Lower lobe of right lung (tissue), 2 donors: ENCODE measurements around the gene NT5M. TPM values are rescaled to one million over a fixed set of nuclear protein-coding genes. Genes with fewer than 3 reads are reported as not detected.
A peak's percentile ranks its signal among the peaks of the same experiment; 100 is the strongest.

Experiments used
- ATAC-seq, 2 donors: fragments of 200-7000 bp; cut with Tn5 transposase; one replicate each; pipeline ENCODE4 v1.9.1; 2020 to 2022; ENCODE audit warnings: mild to moderate bottlenecking in 2 of 2, moderate library complexity in 2 of 2
- DNase-seq: peaks from one replicate; pipeline ENCODE4 v3.0.0-alpha.2; 2020
- H3K27ac ChIP-seq: fragments of 200-600 bp; one replicate; pipeline ENCODE4 v1.8.0; 2022
- H3K27me3 ChIP-seq: fragments of 200-600 bp; one replicate; pipeline ENCODE4 v1.8.0; 2022; ENCODE audit warnings: low read depth
- H3K36me3 ChIP-seq: fragments of 200-600 bp; one replicate; pipeline ENCODE4 v1.8.0; 2022; ENCODE audit warnings: mild to moderate bottlenecking
- H3K4me1 ChIP-seq: fragments of 200-600 bp; one replicate; pipeline ENCODE4 v1.8.0; 2022
- H3K4me3 ChIP-seq: fragments of 200-600 bp; one replicate; pipeline ENCODE4 v1.8.0; 2022; ENCODE audit warnings: mild to moderate bottlenecking
- H3K9me3 ChIP-seq: fragments of 200-600 bp; one replicate; pipeline ENCODE4 v1.8.0; 2022
- intact Hi-C: fragments of 100-400 bp; cut with DNase I; formaldehyde crosslinking; loops from one replicate; pipeline ENCODE4 v1.11.0; 2022
- total RNA-seq: library from RNA; stranded (reverse); fragmentation: NEBNext Ultra II Directional; extraction: Animal tissue kit (Norgen Biotek cat#: 25700); gene quantifications from one replicate; pipeline ENCODE4 v1.2.1, GENCODE V29; 2021
- TF ChIP-seq, protein P1 (sequence below): fragments of 200-600 bp; IDR thresholded peaks from one replicate; pipeline ENCODE4 v1.8.0; 2022; ENCODE audit warnings: antibody characterized with exemption, mild to moderate bottlenecking
- donor health status: DM: no; HTN: yes; CAD: no; lungs with severe emphysema.

NT5M gene
- total RNA-seq, 1 donor from 2014 or later: 1.1 TPM

- DNase-seq: no peak
- intact Hi-C loops: no loop called here
Observed at GRCh38 chr17:17305281-17305801, 2.2 kb downstream of the NT5M start.

DNA sequence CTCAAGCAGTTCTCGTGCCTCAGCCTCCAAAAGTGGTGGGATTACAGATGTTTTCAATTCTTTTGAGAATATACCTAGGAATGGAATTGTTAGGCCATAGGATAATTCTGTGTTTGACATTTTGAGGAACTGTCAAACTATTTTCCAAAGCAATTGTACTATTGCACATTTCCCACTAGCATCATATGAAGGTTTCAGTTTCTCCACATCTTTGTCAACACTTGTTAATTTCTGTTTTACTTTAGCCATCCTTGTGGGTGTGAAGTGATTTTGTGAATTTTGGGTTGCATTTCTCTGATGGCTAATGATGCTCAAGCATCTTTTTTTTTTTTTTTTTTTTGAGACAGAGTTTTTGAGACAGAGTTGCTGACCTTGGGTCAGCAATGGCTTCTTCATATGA is 6.2 kb downstream of the NT5M start:
- Histone ChIP-seq H3K9me3 (no peaks in the 10 kb centered on the region), H3K36me3 (no peaks in the 10 kb centered on the region), H3K4me3 (no peak overlapping the region), H3K4me1 (peaks cover 8% of the 10 kb centered on the region), H3K27ac (no peak overlapping the region), H3K27me3 (no peaks in the 10 kb centered on the region)
- DNase-seq: no peak
- ATAC-seq: no peak
- TF ChIP-seq, protein P1, sequence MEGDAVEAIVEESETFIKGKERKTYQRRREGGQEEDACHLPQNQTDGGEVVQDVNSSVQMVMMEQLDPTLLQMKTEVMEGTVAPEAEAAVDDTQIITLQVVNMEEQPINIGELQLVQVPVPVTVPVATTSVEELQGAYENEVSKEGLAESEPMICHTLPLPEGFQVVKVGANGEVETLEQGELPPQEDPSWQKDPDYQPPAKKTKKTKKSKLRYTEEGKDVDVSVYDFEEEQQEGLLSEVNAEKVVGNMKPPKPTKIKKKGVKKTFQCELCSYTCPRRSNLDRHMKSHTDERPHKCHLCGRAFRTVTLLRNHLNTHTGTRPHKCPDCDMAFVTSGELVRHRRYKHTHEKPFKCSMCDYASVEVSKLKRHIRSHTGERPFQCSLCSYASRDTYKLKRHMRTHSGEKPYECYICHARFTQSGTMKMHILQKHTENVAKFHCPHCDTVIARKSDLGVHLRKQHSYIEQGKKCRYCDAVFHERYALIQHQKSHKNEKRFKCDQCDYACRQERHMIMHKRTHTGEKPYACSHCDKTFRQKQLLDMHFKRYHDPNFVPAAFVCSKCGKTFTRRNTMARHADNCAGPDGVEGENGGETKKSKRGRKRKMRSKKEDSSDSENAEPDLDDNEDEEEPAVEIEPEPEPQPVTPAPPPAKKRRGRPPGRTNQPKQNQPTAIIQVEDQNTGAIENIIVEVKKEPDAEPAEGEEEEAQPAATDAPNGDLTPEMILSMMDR: no peak
- intact Hi-C loops: no loop called here

More at GRCh38 chr17:17305281-17305801, 2.2 kb downstream of the NT5M start:
- Histone ChIP-seq H3K4me3 (no peak overlapping the region), H3K27ac (no peak overlapping the region), H3K27me3 (no peaks in the 10 kb centered on the region), H3K4me1 (peaks cover 32% of the 10 kb centered on the region), H3K9me3 (no peaks in the 10 kb centered on the region), H3K36me3 (no peaks in the 10 kb centered on the region)
- TF ChIP-seq, protein P1: no peak
- peak; percentile 28 to 62 for ATAC-seq

DNA sequence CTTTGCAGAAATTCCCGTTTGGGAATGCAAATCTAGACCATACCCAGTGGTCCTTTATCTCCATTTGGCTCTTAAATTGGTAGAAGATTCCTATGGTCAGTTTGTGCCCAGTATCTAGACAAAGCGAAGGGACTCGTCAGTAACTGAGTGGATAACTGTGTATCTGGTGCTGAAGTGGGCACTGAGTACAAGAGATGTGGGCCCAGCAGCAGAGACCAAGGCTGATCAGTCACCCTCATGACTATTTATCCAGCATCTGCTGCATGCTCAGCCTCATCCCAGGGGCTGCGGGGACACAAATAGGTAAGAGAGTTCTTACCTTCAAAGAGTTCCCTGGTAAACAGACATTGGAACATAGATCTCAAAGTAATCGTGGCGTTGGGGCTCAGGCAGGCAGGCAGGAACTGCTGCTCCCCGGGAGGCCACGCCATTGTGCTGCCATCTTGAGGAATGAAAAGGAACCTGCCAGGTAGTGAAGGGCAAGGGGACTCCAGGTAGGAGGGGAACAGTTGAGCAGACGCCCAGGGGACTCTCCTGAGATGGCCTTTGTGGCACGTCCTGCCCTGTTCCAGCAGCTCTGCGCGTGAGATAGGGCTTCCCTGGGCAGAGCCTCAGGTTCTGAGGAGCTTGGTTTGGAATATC is 10.3 kb downstream of the NT5M start:
- DNase-seq: peak; percentile 68
- intact Hi-C loops: no loop called here
- ATAC-seq: peak; percentile 82 to 93

GRCh38 chr17:17314501-17315071 is 11.4 kb downstream of the NT5M start:
- Histone ChIP-seq H3K9me3 (no peaks in the 10 kb centered on the region), H3K27ac (no peak overlapping the region), H3K36me3 (no peaks in the 10 kb centered on the region), H3K27me3 (no peaks in the 10 kb centered on the region), H3K4me1 (no peaks in the 10 kb centered on the region), H3K4me3 (no peak overlapping the region)
- TF ChIP-seq, protein P1: no peak
- DNase-seq (peak; percentile 5), ATAC-seq (no peak)
- intact Hi-C loops: no loop called here

More for the DNA sequence above, 10.3 kb downstream of the NT5M start:
- Histone ChIP-seq H3K36me3 (no peaks in the 10 kb centered on the region), H3K27ac (no peak overlapping the region), H3K4me1 (no peaks in the 10 kb centered on the region), H3K4me3 (no peak overlapping the region), H3K27me3 (no peaks in the 10 kb centered on the region), H3K9me3 (no peaks in the 10 kb centered on the region)
- TF ChIP-seq, protein P1: peak; percentile 53

DNA sequence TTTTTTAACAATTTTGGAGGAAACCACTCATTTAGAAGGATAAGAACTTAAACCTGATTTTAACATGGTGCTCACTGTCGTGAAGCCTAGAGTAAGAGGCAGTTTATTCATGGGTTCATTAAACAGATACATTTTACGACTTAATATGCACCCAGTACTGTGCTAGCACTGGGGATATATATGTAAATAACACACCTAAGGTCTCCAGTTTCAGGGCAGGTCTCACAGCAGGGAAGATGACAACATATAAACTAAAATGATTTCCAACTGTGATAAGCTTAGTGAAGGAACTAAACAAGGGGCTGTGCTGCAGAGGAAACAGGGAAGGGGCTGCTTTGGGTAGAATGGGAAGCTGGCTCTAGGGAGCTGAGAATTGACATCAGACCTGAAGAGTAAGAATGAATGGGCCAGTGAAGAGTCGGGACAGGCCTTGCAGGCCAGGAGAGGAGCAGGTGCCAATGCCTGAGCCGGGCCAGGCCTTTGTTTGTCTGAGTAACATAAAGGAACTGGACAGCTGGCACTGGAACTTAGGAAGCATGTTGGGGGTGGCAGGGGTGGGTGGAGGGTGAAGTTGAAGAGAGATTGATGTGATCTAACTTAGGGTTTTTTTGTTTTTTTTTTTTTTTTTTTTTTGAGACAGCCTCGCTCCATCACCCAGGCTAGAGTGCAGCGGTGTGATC is 12.1 kb downstream of the NT5M start:
- DNase-seq (peak; percentile 25), ATAC-seq (no peak)
- Histone ChIP-seq H3K36me3 (no peaks in the 10 kb centered on the region), H3K27ac (no peak overlapping the region), H3K27me3 (no peaks in the 10 kb centered on the region), H3K9me3 (no peaks in the 10 kb centered on the region), H3K4me3 (no peak overlapping the region), H3K4me1 (no peaks in the 10 kb centered on the region)
- intact Hi-C loops: no loop called here
- TF ChIP-seq, protein P1: no peak
